ENCODE measurements around the gene CEBPG.

The CEBPG gene

DNA sequence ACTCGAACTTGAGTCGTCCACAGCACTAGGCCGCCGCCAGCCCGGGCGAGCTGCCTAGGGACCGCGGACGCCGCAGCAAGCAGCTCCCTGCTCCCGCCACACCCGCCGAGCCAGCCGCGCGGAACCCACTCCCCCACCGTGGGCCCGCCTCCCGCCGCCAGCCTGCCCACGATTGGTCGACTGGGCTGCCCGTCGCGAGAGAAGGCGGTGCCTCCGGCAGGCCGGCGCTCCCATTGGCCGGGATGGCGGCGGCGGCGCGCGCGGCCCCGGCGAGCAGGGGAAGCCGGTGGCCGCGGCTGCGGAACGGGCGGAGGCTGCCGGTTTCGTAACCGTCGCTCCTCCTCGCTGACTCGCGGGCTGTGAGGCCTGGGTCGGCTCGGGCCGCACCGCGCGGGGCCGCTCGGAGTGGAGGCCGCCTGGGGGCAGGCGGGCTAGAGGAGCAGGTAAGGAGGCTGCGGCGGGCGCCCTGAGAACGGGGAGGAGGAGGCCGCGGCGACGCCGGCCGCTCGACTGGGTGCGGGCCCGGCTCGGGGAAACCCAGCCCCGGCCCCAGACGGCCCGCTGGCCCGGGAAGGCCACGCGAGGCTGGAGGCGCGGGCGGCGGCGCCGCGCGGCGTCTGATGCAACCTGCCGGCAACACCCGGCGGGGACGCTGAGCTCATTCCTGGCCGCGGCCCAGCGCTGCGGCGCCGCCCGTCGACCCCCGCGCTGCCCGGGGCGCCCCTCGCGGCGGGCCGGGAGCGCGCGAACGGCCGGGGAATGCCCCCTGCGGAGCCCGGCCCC is at the start of gene CEBPG:
Gene CEBPG (plus strand): TSS at position 257 of the 783 bp plus-strand sequence. CDS start 5,531 bp downstream, outside the sequence.
- DNase-seq (ENCODE audit: low read depth), result peak; percentile 34

DNA sequence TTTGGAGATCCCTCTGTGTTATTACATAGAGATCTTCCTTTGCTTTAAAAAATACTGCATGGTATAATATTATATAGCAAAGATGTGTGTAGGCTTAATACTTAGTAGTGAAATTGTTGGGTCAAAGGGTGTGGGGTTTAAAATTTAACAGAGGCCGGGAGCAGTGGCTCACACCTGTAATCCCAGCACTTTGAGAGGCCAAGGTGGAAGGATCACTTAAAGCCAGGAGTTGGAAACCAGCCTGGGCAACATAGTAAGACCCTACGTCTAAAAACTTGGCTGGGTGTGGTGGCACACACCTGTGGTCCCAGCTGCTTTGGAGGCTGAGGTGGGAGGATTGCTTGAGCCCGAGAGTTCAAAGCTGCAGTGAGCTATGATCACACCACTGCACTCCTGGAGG is 48.9 kb upstream of the CEBPG start:
- DNase-seq (ENCODE audit: low read depth), result no peak

DNA sequence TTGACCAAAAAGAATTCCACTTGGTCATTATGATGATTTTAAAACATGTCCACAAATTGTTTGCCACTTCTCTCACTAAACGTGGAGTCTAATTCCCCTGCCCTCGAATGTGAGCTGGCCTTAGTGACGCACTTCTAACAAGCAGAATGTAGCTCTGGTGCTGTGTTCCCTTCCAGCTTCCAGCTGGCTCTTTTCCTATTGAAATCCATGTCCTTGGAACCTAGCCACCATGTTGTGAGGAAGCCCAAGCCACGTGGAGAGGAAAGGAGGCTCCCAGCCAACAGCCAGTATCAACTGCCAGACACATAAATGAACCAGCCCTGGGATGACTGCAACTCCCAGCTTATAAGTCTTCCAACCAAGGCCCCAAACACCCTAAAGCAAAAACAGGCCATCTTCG is 47.6 kb upstream of the CEBPG start:
- DNase-seq (ENCODE audit: low read depth), result no peak

DNA sequence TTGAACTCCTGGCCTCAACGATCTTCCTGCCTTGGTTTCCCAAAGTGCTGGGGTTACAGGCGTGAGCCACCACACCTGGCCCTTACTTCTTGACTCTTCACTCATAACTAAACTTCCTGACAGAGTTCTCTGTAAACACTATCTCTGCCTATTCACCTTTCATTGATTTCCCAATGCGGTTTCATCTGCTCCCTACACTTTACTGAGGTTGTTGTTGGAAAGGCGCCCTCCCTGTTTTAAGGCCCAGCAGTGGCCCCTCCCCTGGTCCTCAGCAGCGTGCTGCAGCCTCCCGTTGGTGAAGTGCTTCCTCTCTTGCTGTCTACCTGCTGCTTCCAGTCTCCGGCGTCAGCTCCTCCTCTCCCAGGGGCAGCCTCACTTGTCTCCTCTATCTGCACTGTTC is 44.4 kb upstream of the CEBPG start:
- DNase-seq (ENCODE audit: low read depth), result no peak

DNA sequence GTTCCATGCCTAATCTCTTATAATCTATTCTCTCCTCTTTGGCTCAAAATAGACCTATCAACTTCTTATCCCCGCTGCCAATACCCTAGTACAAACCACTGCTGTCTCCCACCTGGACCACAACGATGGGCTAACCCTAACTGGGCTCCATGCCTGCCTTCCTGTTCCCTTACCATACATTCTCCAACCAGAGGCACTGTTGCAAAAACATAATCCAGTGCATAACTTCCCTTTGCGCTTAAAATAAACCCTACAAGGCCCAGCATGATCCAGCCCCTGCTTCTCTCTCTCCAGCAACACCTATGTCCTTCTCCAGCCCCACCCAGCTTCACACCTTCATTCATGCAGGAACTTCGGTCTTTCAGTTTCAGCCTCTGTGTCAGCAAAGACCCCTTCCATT is 43.8 kb upstream of the CEBPG start:
- DNase-seq (ENCODE audit: low read depth), result no peak

DNA sequence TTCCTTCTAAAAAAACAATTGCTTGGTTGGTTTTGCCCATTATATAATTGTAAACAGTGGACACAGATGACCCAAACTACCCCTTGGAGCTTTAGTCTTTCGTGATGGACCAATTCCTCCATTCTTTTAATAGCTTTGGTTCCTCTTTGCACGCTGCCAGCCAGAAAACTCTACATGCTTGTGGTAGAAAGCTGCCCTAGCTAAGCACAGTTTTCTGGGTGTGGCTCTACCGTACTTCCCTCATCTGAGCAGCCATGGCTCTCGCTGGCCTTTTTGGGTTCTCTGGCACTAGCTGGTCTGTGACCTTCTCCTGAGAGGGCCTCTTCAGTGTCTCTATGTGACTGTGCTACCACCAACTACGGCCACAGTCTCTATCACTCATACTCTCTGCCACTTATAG is 41.3 kb upstream of the CEBPG start:
- no peak for DNase-seq (ENCODE audit: low read depth)

DNA sequence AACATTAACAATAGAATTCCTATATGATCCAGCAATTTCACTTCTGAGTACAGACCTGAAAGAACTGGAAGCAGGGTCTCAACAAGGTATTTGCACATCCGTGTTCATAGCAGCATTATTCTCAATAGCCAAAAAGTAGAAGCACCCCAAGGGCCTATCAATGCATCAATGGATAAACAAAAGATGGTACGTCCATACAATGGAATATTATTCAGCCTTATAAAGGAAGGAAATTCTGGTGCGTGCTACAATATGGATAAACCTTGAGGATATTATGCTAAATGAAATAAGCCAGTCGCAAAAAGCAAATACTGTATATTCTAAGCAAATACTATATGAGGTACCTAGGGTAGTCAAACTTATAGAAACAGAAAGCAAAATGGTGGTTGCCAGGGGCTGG is 40.4 kb upstream of the CEBPG start:
- DNase-seq (ENCODE audit: low read depth), result no peak

DNA sequence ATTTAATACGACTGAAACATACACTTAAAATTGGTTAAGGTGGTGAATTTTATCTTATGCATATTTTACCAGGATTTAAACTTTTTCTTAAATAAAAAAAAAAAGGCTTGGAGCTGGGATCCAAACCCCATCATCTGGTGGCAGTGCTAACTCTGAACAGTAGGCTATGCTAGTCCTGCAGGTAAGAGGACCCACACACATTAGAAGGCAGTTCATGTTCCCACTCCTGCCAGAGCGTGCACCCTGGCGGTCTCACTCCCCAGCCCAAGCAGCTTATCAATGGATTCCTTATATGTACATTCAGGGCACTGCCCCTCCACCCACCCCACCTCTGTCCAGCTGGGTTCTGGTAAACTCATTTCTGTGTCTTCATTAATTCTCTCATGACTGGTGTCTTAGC is 39.9 kb upstream of the CEBPG start:
- DNase-seq (ENCODE audit: low read depth), result no peak

DNA sequence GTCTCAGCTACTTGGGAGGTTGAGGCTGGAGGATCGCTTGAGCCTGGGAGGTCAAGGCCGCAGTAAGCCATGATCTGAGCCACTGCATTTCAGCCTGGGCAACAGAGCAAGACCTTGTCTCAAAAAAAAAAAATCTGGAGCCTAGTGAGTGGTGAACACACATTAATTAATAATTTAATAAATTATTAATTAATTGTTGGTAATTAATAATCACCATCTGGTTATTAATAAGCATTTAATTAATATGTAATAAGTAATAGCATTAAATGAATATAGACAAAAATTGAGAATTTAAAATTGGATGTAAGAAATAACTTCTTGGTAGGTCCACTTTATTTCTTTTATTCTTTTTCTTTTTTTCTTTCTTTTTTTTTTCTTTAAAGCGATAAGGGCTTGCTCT is 39.2 kb upstream of the CEBPG start:
- no peak for DNase-seq (ENCODE audit: low read depth)

DNA sequence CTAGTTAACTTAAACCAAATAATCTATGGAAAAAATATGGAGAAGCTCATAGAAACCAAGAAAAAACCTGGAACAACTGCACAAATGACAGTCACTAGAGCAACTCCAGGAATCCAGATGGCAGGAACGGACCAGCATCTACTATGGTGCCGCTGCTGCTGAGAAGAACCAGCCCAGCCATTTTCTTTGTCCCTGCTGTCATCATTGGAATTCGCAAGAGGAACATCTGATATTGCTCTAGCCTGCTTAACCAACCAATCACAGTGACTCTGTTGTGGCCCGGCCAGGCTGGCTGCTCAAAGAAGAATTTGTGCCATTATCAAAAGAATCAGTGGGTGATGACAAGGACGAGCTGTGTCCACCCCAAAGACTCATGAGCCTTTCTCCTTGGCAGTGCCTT is 38.1 kb upstream of the CEBPG start:
- no peak for DNase-seq (ENCODE audit: low read depth)

DNA sequence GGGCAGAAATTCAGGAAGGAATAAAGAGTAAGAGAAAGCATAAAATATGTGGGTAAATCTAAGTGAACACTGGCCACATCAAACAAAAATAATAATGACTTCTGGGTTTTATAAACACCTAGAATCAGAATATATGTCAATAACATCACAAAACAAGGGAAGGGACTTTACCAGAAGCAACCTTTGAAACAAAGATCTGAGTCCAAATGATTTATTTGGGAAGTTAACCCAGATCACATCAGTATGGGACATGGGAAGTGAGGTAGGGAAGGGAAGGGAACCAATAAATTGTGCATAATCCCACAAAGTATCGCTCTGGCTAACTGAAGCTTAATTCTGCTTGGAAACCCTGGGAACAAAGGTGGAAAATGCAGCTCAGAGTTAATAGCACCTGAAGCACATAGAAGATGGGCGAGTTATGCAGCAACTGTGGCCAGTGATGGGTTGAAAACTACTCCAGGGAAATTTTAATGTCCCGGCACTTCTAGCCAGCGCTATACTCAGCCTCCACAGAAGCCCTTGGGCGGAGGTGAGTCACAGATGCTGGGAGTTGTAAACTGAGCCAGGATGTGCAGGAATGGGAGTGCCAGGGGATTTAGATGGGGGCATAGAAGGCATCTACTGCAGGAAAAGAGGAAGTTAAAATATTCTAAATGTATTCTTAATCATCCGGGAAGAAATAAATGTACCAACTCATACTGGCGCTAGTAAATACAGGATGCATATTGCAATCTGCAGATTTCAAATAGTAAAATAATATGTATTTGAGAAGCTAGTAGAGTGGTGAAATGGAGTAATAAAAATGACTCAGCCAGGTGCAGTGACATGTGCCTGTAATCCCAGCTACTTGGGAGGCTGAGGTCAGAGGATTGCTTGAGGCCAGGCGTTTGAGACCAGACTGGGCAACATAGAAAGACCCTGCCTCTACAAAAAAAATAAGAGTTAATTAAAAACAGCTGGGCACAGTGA is 34.2 kb upstream of the CEBPG start:
- DNase-seq (ENCODE audit: low read depth), result no peak

DNA sequence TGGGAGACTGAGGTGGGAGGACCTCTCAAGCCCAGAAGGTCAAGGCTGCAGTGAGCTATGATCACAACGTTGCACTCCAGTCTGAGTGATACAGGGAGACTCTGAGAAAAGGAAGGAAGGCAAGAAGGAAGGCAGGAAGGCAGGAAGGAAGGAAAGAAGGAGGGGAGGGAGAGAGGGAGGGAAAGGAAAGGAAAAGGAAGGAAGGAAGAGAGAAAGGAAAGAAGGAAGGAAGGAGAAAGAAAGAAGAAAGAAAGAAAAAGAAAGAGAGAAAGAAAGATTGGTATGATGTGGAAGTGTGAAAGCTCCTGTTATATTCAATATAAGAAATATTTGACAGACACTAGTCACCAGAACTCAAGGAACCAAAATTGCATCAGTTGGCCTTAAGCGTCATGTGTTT is 32.5 kb upstream of the CEBPG start:
- DNase-seq (ENCODE audit: low read depth), result no peak

DNA sequence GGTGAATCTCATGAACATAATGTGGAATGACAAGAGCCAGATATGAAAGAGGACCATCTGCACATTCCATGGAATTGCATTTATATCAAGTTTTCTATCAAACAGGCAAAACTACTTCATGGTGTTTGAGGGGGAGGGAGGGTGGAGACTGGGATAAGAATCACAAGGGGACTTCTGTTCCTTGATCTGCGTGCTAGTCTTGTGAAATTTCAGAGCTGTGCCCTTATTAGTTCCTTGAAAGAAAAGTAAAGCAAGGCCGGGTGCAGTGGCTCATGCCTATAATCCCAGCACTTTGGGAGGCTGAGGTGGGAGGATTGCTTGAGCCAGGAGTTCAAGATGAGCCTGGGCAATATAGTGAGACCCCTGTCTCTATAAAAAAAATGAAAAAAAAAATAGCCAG is 30.2 kb upstream of the CEBPG start:
- no peak for DNase-seq (ENCODE audit: low read depth)

DNA sequence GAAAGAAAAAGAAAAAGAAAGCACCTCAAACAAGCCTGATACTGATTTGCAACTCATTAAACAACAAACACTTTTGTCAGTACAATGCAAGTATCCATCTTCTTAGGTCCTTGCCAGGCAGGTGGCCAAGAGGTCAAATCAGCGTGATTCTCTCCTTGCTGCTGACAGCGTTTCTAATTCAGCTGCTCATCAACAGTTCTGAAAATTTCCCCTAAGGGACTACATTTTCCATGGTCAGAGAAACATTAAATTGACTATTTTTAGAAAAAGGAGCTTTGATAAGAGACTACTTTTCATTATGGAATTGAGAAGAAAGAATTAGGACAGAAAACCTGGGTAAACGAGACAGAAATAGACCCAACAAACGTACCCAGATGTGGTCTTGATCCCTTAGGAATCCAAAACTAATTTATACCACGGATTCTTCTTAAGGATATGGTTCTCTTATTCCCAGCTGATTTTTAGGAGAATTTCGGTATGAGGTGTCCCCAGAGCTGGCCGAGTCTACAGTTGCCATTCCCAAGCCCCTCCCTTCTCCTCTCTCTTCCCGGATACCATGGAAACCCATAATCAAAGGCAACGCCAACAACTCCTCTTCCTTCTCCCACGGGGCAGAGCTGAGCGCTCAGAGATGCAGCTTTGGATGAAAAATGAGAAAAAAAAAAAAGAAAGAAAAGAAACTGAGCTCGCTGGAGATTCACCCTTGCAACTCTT is 29.5 kb upstream of the CEBPG start:
- DNase-seq (ENCODE audit: low read depth), result no peak

DNA sequence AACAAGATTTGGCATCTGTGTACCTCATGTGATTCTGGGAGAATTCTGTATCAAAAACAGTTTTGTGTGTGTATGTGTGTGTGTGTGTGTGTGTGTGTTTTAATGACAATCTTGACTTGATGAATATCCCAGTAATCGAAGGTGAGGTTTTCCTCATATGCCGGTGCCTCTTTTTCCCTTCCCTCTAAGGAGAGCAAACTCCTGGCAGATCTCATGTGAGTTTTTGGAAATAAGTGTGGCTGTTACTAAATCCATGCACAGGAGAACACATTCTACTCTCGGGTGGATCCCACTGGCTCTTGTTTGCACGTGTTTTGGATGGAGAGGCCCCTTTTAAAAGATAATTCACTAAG is 29.0 kb upstream of the CEBPG start:
- DNase-seq (ENCODE audit: low read depth), result no peak

DNA sequence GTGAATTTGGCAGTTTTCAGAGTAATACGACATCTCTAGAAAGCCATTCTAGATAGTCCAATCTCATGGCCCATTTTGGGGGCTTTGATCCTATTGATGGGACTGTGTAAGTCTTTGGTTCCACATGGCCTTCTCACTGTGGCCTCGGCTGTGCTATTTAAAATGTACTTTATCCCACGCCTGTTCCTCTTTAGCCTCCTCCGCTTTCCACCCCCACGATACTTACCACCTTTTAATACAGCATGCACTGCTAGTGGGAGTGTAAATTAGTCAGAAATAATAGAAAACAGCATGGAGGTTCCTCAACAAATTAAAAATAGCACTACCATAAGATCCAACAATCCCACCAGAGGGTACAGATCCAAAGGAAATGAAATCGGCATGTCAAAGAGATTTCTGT is 28.3 kb upstream of the CEBPG start:
- DNase-seq (ENCODE audit: low read depth), result no peak

DNA sequence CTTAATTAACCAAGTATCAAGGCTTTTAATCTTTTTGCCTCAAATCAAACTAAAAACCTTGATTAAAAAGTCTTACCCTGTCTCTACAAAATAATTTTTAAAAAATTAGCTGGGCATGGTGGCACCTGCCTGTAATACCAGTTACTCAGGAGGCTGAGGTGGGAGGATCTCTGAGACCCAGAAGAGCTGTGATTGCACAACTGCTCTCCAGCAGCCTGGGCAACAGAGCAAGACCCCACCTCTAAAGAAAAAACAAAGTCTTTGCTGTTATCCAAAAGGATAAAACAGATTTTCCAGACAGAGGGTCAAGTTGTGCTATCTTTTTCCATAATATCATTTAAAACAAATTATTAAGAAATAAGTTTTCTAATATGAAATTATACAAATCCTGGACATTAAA is 26.8 kb upstream of the CEBPG start:
- DNase-seq (ENCODE audit: low read depth), result no peak

DNA sequence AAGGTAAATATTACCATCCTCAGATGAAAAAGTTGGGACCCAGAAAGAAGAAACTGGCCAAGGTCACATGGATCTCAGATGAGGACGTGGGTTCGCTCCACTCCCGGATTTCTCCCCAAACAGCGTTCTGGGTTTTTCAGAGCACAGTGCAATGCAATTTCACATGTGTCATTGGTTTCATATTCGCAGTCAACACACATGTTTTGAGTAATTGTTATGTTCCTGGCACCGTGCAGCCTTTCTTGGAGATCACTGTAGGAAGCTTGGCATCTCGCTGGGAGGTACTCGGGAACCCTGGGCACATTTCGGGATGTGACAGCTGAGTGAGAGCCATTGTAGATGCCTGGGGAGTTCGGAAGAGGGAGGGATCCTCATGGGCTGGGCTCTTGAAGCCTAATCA is 26.2 kb upstream of the CEBPG start:
- no peak for DNase-seq (ENCODE audit: low read depth)

DNA sequence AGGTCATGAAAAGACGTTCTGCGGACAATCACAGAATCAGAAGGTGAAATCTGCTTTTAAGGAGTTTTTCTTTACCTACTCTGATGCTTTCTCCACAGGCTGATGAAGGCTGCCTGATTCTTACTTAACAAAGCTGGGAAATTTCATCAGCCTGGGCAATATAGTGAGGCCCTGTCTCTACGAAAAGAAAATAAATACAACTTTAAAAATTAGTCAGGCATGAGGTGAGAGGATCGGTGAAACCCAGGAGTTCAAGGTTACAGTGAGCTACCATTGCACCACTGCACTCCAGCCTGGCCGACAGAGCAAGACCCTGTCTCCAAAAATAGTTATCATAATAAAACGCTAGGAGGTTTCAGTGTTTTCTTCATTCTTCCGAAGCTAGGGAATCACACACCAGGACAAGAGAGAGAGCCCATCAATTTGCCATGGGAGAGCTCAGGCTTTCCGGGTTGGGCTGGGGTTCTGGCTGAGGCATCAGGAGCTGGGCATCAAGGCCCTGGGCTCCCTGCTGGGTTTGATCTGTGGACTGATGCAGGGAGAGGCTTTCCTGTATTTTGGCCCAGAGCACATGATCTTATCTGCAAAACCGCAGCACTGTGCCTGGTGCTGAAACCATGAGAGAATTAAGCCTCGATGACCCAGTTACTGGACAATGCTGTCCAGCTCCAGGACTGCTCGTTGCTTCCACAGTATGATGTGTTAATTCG is 25.1 kb upstream of the CEBPG start:
- no peak for DNase-seq (ENCODE audit: low read depth)

DNA sequence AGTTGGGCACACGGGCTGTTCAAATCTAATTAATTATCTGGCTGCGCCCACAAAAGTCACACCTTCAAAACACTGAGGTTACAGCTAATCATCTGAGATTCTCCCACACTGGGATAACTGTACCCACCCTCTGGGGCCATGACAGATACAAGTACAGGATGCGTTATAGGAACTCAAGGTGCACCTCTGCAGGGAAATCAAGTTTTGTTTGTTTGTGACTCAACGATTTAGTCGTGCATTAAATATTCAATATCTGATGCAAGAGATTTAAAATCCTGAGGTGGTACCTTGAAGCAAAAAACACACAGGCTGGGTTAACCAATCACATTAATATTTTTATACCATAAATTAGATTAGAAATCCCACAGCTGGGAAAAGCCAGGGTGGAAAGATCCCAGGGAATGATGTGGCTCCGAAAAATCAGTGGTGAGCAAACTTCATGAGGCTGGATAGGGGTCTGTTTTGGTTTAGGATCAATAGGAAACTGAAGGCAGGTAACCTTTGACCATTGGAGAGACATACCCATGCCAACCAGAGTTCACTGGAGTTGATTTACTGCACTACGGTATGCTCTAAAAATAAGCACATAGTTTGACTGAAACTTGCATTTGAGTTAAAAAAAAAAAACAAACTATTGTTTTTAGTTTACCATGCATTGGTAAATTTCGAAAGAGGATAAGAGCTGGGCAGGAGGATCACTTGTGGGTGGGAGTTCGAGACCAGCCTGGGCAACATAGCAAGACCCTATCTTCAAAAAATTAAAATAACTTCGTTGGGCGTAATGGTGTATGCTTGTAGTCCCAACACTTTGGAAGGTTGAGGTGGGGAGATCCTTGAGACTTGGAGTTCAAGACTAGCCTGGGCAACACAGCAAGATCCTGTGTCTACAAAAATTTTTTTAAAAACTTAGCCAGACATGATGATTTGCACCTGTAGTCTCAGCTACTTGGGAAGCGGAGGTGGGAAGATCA is 23.9 kb upstream of the CEBPG start:
- DNase-seq (ENCODE audit: low read depth), result no peak
